ENCODE data around the gene LINC00632.

The LINC00632 gene

GRCh38 chrX:140701480-140701879 is 8.1 kb upstream of the LINC00632 start:
- no peak overlapping the region for H3K4me3 ChIP-seq (ENCODE audit: control insufficient read depth, low read depth, low read length)
- TF ChIP-seq CTCF (IDR thresholded peaks at IDR 0.05; ENCODE audit: control insufficient read depth, insufficient read depth, low read depth, low read length, missing control alignments): peak; percentile 41
- no peak for DNase-seq (ENCODE audit: low read depth)

- H3K4me3 ChIP-seq (ENCODE audit: control insufficient read depth, low read depth, low read length): no peak overlapping the region
- no peak for DNase-seq (ENCODE audit: low read depth)
- no peak for TF ChIP-seq CTCF (IDR thresholded peaks at IDR 0.05; ENCODE audit: control insufficient read depth, insufficient read depth, low read depth, low read length, missing control alignments)
Observed at GRCh38 chrX:140710710-140711109, 1.2 kb downstream of the LINC00632 start.

DNA sequence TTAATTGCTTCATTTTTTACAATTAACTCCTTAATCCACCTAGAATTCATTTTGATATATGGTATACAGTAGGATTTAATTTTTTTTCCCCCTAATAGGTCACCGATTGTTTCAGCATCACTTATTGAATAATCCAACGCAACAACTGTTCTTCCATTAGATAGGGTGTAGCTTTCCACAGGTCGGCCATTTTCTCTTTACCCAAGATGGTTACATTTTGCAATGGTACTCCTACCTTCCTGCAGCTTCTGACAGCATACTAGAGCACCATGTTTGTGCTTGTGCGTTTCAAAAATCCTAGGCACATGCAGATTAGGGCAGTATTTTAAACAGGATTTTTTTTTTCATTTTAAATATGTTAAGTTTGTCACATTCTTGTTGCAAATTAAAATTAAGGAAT is 2.3 kb downstream of the LINC00632 start:
- DNase-seq (ENCODE audit: low read depth): no peak
- TF ChIP-seq CTCF (IDR thresholded peaks at IDR 0.05; ENCODE audit: control insufficient read depth, insufficient read depth, low read depth, low read length, missing control alignments): no peak
- no peak overlapping the region for H3K4me3 ChIP-seq (ENCODE audit: control insufficient read depth, low read depth, low read length)

- TF ChIP-seq CTCF (IDR thresholded peaks at IDR 0.05; ENCODE audit: control insufficient read depth, insufficient read depth, low read depth, low read length, missing control alignments): no peak
- no peak for DNase-seq (ENCODE audit: low read depth)
- no peak overlapping the region for H3K4me3 ChIP-seq (ENCODE audit: control insufficient read depth, low read depth, low read length)
Observed at GRCh38 chrX:140712413-140713173, 3.0 kb downstream of the LINC00632 start.

- TF ChIP-seq CTCF (IDR thresholded peaks at IDR 0.05; ENCODE audit: control insufficient read depth, insufficient read depth, low read depth, low read length, missing control alignments): no peak
- no peak overlapping the region for H3K4me3 ChIP-seq (ENCODE audit: control insufficient read depth, low read depth, low read length)
- no peak for DNase-seq (ENCODE audit: low read depth)
Observed at GRCh38 chrX:140713174-140713539, 3.6 kb downstream of the LINC00632 start.

- H3K4me3 ChIP-seq (ENCODE audit: control insufficient read depth, low read depth, low read length): no peak overlapping the region
Observed at GRCh38 chrX:140715787-140716186, 6.2 kb downstream of the LINC00632 start.

More at GRCh38 chrX:140715787-140716186, 6.2 kb downstream of the LINC00632 start:
- no peak for DNase-seq (ENCODE audit: low read depth)
- no peak for TF ChIP-seq CTCF (IDR thresholded peaks at IDR 0.05; ENCODE audit: control insufficient read depth, insufficient read depth, low read depth, low read length, missing control alignments)

All from AG09309 (cell line).